ENCODE measurements around the gene NDUFV2. TPM values are rescaled to one million over a fixed set of nuclear protein-coding genes. Genes with fewer than 3 reads are reported as not detected.

The NDUFV2 gene
- total RNA-seq, 1 donor from 2014 or later = 225 TPM

Other genes starting within 250 kb of the NDUFV2 start
- gene ANKRD12, start 34.1 kb downstream of the NDUFV2 start, total RNA-seq = 74.7 and 78.5 TPM in 2 replicates
- gene TWSG1, start 232.1 kb downstream of the NDUFV2 start, total RNA-seq = 7.1 and 8.1 TPM in 2 replicates